Transverse colon (tissue), 4 donors: ENCODE measurements around the gene THAP7.

ENCODE experiments used
- CTCF ChIP-seq, 5 experiments: fragments of 200-600 bp in 3 of 5; fragments of 450-650 bp in 2 of 5; sonication (generic) in 3 of 5; IDR thresholded peaks; 1 replicate in 2 of 5; 2 replicates in 3 of 5; pipeline ENCODE4 v1.5.1; 2016 to 2017; ENCODE audit warnings: antibody characterized with exemption in 5 of 5, inconsistent platforms in 3 of 5, mild to moderate bottlenecking in 2 of 5, moderate library complexity in 1 of 5
- EP300 ChIP-seq: sonication (generic); formaldehyde crosslinking; IDR thresholded peaks from one replicate; pipeline ENCODE4 v1.6.1; 2017; ENCODE audit warnings: antibody characterized with exemption, low read depth
- POLR2A ChIP-seq: fragments of 450-650 bp; IDR thresholded peaks from one replicate; pipeline ENCODE4 v1.6.1; 2016; ENCODE audit warnings: antibody characterized with exemption, mild to moderate bottlenecking, moderate library complexity
- POLR2AphosphoS5 ChIP-seq, 3 donors: sonication (generic); formaldehyde crosslinking; IDR thresholded peaks; one replicate each; pipeline ENCODE4 v1.6.1; 2016; ENCODE audit warnings: antibody characterized with exemption in 3 of 3

- no peak for TF ChIP-seq POLR2A
- TF ChIP-seq CTCF (IDR thresholded peaks at IDR 0.05): no peak
- no peak for TF ChIP-seq POLR2AphosphoS5 (IDR thresholded peaks at IDR 0.05)
- no peak for TF ChIP-seq EP300
Observed at GRCh38 chr22:20968281-20968977, 33.5 kb downstream of the THAP7 start.
